SK-N-SH (cell line): ENCODE results near the gene ZKSCAN1.

Experiments
- GABPA ChIP-seq: IDR thresholded peaks from 2 replicates; pipeline ENCODE4 v1.4.0; 2012; ENCODE audit warnings: low read depth, mild to moderate bottlenecking
- MAX ChIP-seq: IDR thresholded peaks from 2 replicates; pipeline ENCODE4 v1.4.0; 2012; ENCODE audit warnings: low read depth
- MXI1 ChIP-seq: IDR thresholded peaks from 2 replicates; pipeline ENCODE4 v1.6.1; 2012; ENCODE audit warnings: mild to moderate bottlenecking, low read depth, low read length, improper control_type of control experiment
- NRF1 ChIP-seq: IDR thresholded peaks from 2 replicates; pipeline ENCODE4 v1.6.1; 2012; ENCODE audit warnings: low read depth, mild to moderate bottlenecking, low read length
- POLR2AphosphoS5 ChIP-seq: IDR thresholded peaks from 2 replicates; pipeline ENCODE4 v1.6.1; 2012; ENCODE audit warnings: low read depth, low read length
- TAF1 ChIP-seq: IDR thresholded peaks from 2 replicates; pipeline ENCODE4 v1.6.1; 2012; ENCODE audit warnings: low read depth, mild to moderate bottlenecking, low read length, moderate library complexity, borderline replicate concordance
- TF ChIP-seq, protein P1 (sequence below): fragments of 200-600 bp; sonication (generic); IDR thresholded peaks from 2 replicates; pipeline ENCODE4 v1.6.1; 2017; ENCODE audit warnings: antibody characterized with exemption, mild to moderate bottlenecking, moderate library complexity

DNA sequence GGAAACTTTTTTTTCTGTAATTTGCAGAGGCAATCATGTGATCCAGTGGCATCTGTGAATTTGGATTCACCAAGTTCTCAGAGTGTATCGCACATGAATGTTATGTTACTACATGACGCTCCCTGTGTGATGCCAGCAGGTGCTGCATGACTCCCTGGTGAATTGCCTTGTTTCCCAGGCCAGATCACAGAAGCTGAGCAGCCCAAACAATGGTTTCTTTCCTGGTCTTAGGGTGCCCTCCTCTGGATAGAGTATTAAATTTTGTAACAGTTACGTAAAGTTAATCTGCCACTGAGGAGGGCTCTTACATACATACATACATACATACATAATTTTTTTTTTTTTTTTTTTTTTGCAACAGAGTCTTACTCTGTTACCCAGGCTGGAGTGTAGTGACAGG is 37.8 kb downstream of the ZKSCAN1 start:
- TF ChIP-seq, protein P1, sequence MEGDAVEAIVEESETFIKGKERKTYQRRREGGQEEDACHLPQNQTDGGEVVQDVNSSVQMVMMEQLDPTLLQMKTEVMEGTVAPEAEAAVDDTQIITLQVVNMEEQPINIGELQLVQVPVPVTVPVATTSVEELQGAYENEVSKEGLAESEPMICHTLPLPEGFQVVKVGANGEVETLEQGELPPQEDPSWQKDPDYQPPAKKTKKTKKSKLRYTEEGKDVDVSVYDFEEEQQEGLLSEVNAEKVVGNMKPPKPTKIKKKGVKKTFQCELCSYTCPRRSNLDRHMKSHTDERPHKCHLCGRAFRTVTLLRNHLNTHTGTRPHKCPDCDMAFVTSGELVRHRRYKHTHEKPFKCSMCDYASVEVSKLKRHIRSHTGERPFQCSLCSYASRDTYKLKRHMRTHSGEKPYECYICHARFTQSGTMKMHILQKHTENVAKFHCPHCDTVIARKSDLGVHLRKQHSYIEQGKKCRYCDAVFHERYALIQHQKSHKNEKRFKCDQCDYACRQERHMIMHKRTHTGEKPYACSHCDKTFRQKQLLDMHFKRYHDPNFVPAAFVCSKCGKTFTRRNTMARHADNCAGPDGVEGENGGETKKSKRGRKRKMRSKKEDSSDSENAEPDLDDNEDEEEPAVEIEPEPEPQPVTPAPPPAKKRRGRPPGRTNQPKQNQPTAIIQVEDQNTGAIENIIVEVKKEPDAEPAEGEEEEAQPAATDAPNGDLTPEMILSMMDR, result peak; percentile 51
- TF ChIP-seq TAF1, result no peak
- no peak for TF ChIP-seq GABPA
- TF ChIP-seq NRF1, result no peak
- no peak for TF ChIP-seq POLR2AphosphoS5
- no peak for TF ChIP-seq MXI1
- TF ChIP-seq MAX, result no peak
